ENCODE results near the gene ADCY3.

DNA sequence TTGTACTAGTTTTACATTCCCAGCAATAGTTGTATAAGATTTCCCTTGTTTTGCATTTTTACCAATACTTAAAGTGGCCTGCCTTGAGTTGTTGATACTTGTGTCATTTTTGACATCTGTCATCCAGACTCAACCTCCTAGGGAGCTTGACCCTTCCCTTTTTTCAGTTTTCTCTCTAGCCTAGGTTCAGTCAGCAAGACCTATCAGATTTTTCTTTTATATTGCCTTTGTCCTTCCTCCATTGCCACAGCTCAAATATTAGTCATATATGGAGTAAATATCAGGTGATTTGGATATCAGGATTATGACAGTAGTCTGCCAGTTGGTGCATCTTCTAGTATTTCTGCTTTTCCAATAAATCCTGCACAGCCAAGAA, 113.4 kb downstream of the ADCY3 start:
- TF ChIP-seq, protein P1, sequence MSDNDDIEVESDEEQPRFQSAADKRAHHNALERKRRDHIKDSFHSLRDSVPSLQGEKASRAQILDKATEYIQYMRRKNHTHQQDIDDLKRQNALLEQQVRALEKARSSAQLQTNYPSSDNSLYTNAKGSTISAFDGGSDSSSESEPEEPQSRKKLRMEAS (IDR thresholded peaks at IDR 0.05): no peak
- TF ChIP-seq NFIC (IDR thresholded peaks at IDR 0.05) (no peak), CEBPB (IDR thresholded peaks at IDR 0.05) (no peak), YY1 (IDR thresholded peaks at IDR 0.05; ENCODE audit: low read depth) (no peak), ZBTB7A (IDR thresholded peaks at IDR 0.05; ENCODE audit: low read depth) (no peak), FOXM1 (IDR thresholded peaks at IDR 0.05; ENCODE audit: borderline replicate concordance, low read depth) (no peak), TEAD4 (IDR thresholded peaks at IDR 0.05) (no peak), RAD21 (IDR thresholded peaks at IDR 0.05; ENCODE audit: low read depth) (no peak), CREB1 (IDR thresholded peaks at IDR 0.05; ENCODE audit: low read depth) (no peak), TAF1 (IDR thresholded peaks at IDR 0.05; ENCODE audit: low read depth) (no peak)
- TF ChIP-seq, protein P2, sequence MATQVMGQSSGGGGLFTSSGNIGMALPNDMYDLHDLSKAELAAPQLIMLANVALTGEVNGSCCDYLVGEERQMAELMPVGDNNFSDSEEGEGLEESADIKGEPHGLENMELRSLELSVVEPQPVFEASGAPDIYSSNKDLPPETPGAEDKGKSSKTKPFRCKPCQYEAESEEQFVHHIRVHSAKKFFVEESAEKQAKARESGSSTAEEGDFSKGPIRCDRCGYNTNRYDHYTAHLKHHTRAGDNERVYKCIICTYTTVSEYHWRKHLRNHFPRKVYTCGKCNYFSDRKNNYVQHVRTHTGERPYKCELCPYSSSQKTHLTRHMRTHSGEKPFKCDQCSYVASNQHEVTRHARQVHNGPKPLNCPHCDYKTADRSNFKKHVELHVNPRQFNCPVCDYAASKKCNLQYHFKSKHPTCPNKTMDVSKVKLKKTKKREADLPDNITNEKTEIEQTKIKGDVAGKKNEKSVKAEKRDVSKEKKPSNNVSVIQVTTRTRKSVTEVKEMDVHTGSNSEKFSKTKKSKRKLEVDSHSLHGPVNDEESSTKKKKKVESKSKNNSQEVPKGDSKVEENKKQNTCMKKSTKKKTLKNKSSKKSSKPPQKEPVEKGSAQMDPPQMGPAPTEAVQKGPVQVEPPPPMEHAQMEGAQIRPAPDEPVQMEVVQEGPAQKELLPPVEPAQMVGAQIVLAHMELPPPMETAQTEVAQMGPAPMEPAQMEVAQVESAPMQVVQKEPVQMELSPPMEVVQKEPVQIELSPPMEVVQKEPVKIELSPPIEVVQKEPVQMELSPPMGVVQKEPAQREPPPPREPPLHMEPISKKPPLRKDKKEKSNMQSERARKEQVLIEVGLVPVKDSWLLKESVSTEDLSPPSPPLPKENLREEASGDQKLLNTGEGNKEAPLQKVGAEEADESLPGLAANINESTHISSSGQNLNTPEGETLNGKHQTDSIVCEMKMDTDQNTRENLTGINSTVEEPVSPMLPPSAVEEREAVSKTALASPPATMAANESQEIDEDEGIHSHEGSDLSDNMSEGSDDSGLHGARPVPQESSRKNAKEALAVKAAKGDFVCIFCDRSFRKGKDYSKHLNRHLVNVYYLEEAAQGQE (IDR thresholded peaks at IDR 0.05; ENCODE audit: low read depth): no peak
- TF ChIP-seq, protein P3, sequence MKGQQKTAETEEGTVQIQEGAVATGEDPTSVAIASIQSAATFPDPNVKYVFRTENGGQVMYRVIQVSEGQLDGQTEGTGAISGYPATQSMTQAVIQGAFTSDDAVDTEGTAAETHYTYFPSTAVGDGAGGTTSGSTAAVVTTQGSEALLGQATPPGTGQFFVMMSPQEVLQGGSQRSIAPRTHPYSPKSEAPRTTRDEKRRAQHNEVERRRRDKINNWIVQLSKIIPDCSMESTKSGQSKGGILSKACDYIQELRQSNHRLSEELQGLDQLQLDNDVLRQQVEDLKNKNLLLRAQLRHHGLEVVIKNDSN (IDR thresholded peaks at IDR 0.05): no peak
